GM18873 (cell line): ENCODE measurements around the gene AGPAT3.

Experiments
- ATAC-seq: cut with Tn5 transposase; IDR thresholded peaks from one replicate; pipeline ENCODE4 v1.9.1; 2021; ENCODE audit warnings: mild to moderate bottlenecking, moderate library complexity, moderate number of reproducible peaks; ENCODE audit not compliant: unreplicated experiment, low FRiP score

Gene AGPAT3

DNA sequence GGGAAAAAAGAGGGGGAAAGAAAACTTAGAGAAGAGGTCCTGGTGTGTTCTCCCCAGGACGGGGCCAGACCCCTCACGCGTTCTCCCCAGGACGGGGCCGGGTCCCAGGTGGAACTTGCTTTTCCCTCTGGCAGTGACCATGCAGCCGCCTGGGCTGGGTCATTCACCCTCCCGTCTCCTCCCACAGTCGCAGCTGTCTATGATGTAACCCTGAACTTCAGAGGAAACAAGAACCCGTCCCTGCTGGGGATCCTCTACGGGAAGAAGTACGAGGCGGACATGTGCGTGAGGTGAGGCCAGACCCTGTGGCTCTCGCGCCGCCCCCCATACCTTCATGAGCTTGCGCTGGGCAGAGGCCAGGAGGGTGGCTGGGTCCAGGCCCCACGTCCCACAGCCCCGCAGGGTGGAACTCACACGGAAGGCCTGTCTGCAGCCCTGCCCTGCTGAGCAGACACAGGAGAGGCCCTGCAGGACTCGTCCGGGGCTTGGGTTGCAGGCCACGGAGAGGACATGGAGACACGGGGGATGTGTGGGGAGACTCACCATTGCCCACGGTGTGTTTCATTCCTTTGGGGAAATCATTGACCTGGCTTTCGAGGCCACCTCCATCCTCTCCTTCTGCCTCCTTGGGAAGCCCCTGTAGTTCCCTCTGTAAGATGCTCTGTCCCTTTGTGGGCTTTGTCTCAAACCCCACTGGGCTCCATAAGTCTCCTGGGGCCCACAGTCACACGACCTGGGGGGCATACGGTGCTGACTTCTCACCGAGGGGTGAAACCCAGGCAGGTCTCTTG is 106.4 kb downstream of the AGPAT3 start:
- ATAC-seq = no peak

DNA sequence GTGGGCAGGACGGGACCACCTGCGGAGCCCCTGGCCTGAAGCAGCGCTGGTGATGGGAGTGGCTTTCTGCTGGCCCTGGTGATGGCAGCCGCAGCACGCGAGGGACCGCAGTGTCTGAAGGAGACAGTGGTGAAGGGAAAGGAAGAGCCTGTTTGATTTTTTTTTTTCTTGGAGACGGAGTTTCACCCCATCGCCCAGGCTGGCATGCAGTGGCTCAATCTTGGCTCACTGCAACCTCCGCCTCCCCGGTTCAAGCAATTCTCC is 106.9 kb downstream of the AGPAT3 start:
- no peak for ATAC-seq

DNA sequence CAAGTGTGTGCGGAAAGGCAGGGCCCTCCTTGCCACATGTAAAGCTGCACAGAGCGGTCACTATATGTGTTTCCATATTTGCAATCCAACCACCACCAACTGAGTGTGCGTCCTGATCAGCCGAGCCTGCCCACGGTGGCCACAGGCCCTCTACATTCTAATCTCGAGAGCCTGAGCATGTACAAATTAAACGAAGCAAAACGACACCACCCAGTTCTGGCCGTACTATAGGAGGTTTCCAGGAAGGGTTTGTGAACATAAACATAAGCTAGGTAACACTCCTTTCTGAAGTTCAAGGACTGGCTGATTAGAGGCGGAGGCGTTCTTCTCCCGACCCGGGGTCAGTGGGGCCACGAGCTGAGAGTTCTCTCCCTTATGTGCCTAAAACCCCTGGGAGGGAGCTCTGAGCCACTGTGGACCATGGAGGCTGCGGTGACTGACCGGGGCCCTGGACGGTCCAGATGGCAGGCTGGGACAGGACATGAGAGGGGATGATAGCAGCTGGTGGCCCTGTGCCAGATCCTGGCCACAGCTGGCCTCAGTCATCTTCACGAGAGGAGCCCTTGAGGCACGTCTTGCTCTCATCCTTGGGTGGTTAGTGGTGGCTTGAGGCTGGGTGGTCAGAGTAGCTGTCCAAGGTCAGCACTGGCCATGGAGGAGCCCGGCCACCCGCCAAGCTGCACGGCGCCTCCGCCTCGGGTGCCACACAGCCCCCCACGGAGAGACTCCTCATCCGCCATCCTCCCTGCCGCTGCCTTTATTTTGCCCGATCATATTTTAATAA is 108.0 kb downstream of the AGPAT3 start:
- ATAC-seq = no peak

DNA sequence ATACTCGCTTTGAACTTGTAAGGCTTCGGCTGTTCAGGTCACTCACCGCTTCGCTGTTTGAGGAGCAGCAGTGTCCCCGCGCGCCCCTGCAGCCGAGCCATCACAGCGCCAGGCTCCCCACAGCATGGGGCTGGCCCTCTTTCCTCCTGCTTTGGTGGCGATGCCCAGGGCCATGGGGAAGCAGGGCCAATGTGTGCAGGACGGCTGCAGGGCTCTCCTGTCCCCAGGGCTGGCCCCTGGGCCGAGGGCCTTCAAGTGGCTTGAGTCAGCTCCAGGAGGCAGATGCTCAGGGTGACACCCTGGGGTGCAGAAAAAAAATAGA is 108.6 kb downstream of the AGPAT3 start:
- ATAC-seq = no peak

GRCh38 chr21:43974791-43975468 is 109.9 kb downstream of the AGPAT3 start:
- no peak for ATAC-seq

DNA sequence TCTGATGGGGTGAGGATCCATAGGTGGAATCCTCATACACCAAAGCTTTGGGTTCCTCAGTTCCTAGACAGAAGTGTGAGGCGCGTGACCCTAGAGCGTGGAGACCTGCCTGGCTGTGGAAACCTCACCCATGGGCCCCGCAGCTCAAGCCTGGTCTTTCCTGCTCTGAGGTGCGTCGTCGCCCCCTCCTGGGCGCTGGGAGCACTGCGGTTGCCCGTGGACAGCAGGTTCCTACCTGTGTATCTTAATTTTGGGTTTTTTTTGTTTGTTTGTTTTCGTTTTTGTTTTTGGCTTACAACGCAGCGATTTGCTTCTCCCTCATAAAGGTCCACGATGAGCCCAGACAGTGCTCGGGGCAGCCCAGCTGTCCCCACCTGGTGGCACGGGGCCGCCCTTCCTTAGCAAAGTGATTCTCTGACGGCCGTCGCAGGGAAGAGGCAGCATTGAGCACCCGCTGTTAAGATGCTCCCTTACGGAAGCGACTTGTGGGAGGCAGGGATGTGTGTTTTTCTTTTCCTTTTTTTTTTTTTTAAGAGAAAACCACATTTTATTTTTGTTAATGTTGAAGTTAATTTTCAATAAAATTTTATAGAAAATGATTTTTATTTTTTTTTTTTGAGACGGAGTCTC is 110.6 kb downstream of the AGPAT3 start:
- ATAC-seq = no peak

- no peak for ATAC-seq
These were observed 111.6 kb downstream of the AGPAT3 start for GRCh38 chr21:43976661-43977060.

GRCh38 chr21:43978060-43978459 is 113.0 kb downstream of the AGPAT3 start:
- ATAC-seq = no peak

- ATAC-seq = no peak
These were observed 114.6 kb downstream of the AGPAT3 start for GRCh38 chr21:43979654-43980053.

DNA sequence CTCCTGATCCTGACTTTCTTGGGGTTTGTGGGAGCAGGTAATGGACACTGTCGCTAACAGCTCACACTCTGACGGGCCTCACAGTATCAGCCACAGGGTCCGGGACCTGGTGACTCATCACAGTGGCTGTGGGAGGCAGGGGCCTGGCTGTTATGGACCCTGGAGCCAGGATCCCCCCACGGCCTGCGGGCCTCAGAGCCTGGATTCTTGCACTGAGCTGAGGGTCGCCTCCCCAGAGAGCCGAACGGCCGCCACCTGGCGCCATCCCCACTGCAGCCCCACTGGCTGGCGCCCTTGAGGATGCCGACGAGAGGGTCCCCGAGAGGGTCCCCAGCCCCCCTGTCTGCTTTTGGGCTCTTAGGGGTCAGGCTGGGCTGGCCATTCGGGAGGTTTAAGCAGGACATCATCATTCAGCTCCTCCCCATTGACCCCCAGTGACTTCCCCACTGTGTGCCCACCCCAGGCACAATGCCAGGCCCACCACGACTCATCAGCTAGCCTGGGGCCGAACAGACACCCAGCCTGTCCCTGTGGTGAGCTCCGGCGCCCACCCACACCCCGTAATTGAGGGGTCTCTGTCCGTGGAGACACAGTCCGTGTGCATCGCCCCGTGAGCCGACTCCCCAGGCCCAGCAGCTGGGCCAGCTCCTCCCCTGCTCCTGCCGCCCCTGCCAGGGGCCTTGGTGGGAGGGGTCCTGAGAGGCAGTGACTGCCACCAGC is 116.3 kb downstream of the AGPAT3 start:
- ATAC-seq = no peak

- no peak for ATAC-seq
These were observed 116.8 kb downstream of the AGPAT3 start for GRCh38 chr21:43981871-43982210.

DNA sequence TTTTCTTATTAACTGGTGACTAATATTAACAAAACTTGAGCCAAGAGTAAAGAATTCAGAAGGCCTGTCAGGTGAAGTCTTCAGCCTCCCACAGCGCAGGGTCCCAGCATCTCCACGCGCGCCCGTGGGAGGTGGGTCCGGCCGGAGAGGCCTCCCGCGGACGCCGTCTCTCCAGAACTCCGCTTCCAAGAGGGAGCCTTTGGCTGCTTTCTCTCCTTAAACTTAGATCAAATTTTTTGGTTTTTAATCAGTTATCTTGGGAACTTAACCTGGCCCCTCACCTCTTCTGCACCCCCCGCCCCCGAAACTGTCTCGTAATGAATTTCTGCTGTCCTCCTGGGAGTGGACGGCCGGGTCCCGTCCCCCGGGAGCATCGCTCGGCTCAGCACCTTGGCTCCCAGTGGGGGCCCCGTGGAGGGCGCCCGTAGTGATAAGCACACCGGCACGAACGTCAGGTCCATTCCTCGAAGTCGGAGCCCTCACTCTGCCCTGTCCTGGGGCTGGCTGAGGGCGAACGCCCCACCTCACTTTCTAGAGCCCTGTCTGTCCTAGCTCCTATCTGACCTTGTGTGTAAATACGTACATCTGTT is 117.6 kb downstream of the AGPAT3 start:
- no peak for ATAC-seq

DNA sequence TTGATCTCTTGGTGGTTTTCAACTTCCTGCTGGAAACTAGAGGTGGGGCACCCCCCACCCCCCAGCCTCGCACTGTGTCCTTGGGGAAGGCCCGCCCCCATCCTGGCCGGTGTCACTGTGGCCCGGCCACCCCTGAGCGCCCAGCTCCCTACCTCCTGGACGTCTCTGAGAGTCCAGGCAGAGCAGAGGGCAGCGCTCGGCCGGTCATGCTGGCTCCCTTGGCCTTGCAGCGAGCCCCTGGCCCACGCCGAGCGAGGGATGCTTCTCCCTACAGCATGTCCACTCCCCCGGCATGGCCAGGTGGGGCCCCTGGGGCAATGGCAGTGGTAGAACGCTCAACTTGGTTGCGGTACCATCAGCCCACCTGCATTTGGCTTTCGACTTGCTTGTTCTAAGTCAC is 118.4 kb downstream of the AGPAT3 start:
- no peak for ATAC-seq

DNA sequence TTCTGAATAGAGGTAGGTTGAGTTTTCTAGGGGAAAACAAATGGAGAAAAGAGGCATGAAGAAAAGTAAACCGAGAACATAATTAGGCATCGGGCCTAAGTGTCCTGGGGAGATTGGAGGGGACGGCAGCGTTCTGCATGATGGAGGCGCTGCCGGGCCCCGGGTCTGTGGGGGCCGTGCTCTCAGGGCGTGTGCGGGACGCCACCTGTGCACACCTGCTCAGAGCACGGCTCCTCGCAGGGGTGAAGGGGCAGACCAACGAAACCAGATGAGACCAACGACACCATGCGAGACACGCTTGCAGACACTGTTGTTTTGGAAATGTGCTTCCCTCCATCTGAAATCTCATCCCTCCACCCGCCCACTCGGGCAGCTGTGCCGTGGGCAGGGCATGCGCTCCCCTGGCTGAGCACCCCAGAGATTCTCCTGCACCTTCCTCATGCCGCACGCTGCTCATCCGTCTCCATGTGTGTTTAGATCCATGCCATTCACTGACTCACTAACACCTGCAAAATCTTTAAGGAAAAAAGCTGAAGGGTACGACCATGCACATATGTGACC is 118.9 kb downstream of the AGPAT3 start:
- no peak for ATAC-seq

DNA sequence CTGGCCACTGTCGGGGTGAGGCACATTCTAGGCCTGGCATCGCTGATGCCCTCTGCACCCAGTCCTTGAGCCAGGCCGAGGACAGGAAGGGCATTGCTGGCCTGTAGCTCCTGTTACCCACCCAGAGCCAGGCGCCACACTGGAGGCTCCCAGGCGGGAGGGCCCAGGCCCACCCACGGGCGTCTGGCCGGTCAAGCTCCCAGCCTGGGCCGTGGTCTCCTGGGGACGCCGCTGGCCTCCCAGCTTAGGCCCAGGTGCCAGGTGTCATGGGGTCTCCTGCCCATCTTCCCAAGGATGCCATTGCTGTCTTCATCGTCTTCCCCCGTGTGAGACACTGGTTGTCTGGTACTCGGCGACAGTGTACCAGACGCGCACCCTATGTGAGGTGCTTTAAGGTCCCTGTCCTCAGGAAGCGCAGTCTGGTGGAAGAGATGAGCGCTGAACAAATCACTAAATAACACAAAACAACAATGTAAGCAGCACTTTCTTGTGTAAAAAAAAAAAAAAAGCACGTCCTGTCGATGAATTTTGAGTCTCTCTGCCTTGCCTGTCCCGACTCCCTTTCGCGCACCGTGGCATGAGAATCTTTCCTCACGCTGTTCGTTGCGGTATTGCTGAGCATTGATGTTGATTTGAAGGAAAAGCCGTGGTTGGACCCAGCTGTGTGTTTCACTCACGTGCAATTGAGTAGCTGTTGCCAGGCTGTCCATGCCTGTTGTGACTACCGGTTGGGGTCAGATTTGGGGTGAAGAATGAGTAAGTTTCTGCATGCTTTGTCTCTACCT is 120.1 kb downstream of the AGPAT3 start:
- no peak for ATAC-seq

DNA sequence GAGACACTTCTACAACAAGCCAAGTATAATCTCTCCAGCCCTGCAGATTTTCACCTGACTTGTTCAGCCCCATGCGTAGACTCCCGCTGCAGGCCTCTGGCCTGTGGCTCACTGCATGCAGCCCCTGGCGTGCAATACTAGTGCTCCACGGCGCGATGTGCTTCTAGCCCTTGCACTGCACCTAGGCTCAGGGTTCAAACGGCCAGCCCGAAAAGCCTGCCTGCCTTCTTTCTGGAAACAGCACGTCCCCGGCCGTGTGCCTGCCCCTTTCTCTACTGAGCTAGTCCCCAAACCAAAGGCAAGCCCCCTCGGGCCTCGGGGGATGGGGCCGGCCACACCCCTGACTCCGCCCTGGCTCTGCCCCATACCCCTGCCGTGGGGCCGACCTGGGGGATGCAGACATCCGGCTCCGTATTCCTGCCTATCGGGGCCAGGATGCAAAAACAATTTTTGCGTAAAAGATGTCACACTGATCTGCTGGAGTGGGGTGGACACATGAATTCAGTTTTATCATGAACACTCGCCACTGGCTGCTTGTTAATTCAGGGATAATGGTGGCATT is 120.7 kb downstream of the AGPAT3 start:
- ATAC-seq = no peak

- no peak for ATAC-seq
These were observed 121.8 kb downstream of the AGPAT3 start for GRCh38 chr21:43986544-43987451.

GRCh38 chr21:43987509-43987908 is 122.5 kb downstream of the AGPAT3 start:
- no peak for ATAC-seq
